DMS153 (cell line): ENCODE results near the gene GP1BA.

ENCODE experiments used
- DNase-seq: peaks from one replicate; lab custom pipeline; 2025; lab: John Stamatoyannopoulos, UW

Gene GP1BA

DNA sequence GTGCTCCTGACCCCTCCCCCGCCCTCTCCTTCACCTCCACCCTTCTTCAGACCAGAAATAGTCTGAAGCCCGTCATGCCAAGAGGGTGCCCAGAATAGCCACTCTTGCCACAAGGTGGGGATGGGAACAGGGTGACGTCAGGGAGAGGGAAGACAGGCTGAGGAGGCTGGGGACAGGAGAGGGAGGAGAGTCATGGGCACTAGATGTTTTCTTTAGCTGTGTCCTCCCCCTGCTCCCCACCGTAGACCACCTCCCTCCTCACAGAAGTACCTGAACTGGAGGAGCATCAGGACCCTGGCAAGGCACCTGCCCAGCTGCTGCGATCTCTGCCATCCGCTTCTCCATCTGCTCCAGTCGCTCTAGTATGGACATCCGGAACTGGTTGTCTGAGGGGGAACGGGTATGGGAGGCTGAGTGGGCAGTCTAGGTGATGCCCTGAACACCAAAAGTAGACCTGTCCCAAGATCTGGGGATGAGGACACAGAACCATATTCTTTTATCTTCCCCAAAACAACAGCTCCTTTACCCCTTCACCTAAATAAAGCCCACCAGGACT, 42.1 kb downstream of the GP1BA start:
- DNase-seq, result no peak

DNA sequence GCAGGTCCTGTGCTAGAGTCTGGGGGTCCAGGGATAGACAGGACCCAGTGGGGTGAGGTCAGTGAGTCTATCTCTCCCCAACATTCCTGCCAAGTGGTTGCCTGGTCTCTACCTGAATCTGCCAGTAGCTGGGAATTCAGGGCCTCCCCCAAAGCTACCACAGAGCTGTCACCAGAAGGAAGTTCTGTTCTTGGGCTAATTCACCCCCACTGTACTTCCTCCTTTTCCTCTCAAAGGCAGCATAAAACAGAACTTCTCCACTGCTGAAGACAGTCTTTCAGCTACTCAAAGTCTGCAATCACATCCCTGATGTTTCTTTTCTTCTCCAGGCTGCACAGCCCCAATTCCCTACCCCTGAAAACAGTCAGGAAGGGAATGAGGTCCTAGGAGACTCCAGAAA, 46.6 kb downstream of the GP1BA start:
- no peak for DNase-seq

DNA sequence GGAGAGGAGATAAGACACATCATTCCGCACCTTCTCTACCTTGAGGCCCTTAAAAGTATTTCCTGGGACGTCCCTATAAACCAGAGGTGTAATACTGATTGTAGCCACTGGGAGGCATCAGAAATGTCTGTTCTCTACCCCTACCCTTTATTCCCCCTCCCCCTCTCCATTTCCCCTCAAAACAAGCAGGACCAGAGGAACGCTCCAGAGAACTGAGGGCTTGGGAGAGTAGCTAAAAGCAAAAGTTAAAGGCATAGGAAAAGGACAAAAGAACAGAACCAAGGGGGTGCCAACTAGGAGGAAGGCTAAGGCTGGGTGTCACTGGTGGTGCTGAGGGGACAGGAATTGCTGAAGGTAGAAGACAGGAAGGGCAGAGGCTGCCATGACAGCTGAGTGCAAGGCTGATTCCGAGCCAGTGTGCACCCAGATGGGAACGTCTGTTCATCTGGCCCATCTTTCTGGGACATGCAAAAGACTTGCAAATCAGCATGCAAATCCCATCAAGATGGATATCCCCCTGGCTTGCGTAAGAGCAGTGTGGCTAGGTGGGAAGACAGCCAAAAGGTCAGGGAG, 48.7 kb downstream of the GP1BA start:
- no peak for DNase-seq

DNA sequence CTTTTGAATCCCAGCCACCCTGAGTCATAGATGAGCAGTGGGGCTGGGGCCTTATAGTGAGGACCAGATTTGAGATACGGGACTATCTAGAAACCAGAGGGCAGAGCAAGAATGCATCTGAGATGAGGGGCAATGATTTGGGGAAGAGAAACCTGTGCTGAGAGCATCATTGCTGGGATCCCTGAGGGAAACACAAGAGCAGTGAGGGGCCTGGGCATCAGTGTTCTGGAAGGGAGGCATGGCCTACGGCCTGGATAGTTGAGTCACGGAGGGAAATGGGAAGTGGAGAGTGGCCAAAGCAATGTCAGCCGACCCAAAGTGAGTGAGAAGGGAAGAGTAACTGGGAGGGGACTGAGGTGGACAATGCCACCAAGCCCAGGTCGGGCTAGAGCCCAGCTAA, 50.2 kb downstream of the GP1BA start:
- no peak for DNase-seq
